Astrocyte of the spinal cord (primary cell): ENCODE measurements around the gene KLF6.

ENCODE experiments used
- DNase-seq: peaks from one replicate; pipeline ENCODE4 v3.0.0; 2011; ENCODE audit warnings: low read depth, low spot score
- H3K4me3 ChIP-seq: 2 replicates; pipeline ENCODE4 v1.5.1; 2011; ENCODE audit warnings: low read depth, mild to moderate bottlenecking, low read length, moderate library complexity
- in situ Hi-C: cut with HindIII; loops from 2 replicates; pipeline ENCODE4 v1.10.0; 2017; ENCODE audit warnings: low sequenced_read_pairs
- TF ChIP-seq, protein P1 (sequence below): IDR thresholded peaks from 2 replicates; pipeline ENCODE4 v1.5.1; 2012; ENCODE audit warnings: low read depth, mild to moderate bottlenecking, low read length, inconsistent platforms

KLF6 gene

DNA sequence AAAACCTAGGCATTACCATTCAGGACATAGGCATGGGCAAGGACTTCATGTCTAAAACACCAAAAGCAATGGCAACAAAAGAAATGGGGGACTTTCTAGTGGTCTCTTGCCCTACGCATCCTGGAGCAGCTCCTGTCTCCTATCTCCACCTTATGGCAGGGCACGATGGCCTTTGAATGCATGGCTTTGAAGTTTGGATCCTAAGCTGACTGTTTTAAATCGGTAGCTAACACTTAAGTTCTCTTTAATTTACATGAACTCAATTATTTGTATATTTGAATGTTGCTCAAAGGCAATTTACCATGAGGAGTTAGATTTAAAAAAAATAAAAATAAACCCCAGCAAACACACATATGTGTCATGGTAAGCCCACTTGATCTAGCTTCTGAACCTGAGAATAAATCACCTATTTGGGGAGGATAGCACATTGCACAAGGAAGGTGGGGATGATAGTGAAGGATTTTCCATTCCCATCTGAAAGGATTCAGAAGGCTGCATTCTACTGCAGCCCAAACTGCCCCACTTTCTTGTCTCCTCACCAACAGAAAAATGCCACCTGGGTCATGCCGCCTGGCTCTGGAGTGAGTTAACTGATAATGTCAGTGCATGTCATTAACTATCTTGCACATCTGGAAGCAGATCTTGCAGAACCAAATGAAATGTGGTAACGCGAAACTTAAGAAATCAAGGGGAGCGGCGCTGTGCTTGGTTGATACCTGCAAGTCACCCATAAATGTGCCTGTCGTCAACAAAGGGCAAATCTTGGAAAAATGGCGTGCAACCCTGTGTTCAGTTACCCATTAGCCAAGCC, 12.4 kb downstream of the KLF6 start:
- DNase-seq = peak; percentile 54
- TF ChIP-seq, protein P1, sequence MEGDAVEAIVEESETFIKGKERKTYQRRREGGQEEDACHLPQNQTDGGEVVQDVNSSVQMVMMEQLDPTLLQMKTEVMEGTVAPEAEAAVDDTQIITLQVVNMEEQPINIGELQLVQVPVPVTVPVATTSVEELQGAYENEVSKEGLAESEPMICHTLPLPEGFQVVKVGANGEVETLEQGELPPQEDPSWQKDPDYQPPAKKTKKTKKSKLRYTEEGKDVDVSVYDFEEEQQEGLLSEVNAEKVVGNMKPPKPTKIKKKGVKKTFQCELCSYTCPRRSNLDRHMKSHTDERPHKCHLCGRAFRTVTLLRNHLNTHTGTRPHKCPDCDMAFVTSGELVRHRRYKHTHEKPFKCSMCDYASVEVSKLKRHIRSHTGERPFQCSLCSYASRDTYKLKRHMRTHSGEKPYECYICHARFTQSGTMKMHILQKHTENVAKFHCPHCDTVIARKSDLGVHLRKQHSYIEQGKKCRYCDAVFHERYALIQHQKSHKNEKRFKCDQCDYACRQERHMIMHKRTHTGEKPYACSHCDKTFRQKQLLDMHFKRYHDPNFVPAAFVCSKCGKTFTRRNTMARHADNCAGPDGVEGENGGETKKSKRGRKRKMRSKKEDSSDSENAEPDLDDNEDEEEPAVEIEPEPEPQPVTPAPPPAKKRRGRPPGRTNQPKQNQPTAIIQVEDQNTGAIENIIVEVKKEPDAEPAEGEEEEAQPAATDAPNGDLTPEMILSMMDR = no peak
- in situ Hi-C loops = no loop called here
- H3K4me3 ChIP-seq = no peak overlapping the region

DNA sequence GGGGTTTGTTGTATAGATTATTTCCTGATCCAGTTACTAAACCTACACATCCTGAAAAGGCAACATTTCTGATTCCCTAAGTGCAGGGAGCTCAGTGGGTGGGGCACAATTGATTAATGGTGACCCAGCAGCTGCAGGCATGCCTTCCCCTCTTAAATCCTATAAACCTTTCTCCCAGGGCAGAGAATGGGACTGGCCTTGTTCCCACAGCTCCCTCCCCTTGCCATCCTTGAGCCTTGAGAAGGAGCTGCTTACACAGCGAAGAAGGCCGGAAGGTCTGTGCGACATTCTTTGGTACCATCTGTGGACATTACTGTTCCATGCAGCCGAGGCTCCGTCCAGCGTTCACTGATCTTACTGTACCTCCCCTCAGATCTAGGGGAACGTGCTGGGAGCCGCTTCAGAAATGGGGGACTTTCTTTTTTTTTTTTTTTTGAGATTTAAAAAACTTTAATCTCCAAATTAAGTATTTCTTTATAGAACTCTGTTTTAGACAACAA, 14.3 kb downstream of the KLF6 start:
- no peak overlapping the region for H3K4me3 ChIP-seq
- DNase-seq = no peak
- TF ChIP-seq, protein P1 = no peak
- in situ Hi-C loops = no loop called here

DNA sequence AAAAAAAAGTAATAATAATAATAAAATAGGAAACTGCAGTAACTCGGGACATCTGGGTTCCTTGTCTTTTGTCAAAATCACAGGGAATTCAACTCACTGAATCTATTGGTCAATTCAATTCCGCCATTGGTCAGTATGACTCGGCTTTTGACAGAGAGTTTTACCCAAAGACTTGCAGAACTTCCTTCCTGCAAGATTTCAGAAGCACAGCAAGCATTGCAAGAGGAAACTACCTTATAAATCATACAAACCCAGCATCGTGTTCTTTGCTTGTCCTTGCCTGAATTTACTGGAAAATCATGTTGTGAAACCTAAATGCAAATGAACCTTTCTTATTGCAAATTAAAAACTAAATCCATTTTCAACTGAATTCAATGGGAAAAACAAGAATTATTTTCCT, 15.5 kb downstream of the KLF6 start:
- no peak for DNase-seq
- no peak overlapping the region for H3K4me3 ChIP-seq
- TF ChIP-seq, protein P1 = no peak
- in situ Hi-C loops = no loop called here

DNA sequence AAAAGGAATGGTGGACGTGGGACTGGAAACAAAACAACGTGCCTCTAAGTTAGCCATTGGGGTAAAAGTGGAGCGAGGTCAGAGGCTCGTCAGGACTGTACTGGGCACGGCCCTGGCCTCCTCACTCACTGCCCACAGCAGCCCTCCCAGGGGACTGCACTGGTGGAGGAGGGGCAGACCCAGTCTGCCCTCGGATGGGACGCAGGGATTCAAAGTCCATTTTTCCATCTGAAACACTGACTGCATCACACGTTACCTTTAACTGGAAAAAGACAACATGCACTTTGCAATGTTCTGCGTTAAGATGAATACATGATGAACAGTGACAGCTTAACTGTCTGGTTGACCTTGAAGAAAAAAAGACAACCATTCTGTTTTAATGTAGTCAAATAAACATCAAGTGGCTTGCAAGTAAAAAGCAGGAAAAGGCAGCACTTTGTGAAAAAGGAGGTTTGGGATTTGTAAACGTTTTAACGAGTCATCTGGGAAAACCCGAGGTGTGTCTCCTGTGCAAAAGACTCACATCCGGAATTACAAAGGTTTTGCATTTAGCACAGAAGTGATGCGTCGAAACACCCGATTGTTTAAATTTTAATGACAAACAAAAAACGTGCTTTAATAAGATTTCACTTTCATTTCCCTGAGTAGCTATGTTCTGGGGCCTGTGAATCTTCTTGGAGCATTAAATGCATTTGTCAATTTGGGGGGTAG, 18.8 kb downstream of the KLF6 start:
- in situ Hi-C loops = no loop called here
- TF ChIP-seq, protein P1 = no peak
- no peak overlapping the region for H3K4me3 ChIP-seq
- DNase-seq = no peak

DNA sequence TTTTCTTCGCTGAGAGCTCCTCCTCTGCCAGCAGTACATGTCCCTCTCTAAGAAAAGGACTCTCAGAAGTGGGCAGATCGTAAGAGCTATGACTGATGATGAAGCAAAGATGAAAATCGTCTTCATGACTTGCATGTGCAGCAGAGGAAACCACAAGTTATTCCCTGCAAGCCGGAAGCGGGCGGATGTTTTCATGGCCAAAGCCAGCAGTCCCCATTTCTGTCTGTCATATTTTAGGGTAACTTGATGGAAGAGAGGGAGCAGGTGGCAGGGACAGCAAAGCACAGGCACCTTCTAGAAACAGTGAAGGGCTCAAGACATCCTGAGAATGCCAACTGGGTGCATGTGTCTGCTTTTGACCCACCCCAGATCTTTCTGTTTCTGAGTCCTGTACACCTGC, 19.9 kb downstream of the KLF6 start:
- no peak overlapping the region for H3K4me3 ChIP-seq
- TF ChIP-seq, protein P1 = no peak
- in situ Hi-C loops = no loop called here
- no peak for DNase-seq

DNA sequence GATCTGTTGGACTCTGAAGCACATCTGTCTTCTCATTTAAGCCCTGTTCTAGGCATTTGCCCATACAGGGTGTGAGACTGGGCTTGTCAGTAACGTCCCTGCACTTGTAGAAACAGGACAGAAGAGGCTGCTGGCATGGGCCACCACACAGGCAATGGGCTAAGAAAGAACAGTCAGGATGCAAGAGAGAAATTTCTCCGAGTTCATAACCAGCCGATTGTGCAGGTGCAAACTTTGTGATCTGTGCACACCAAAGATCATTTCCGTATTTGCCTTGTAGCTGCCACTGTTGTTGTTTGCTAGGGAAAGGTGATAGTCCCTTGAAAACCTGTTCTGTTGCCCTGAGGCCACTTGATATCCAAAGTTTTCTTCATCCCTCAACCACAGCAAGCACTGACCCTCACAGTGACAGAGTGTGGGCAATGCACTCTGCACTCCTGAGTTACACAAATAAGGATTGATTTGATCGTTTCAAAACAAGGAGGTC, 20.3 kb downstream of the KLF6 start:
- TF ChIP-seq, protein P1 = no peak
- no peak for DNase-seq
- in situ Hi-C loops = no loop called here
- H3K4me3 ChIP-seq = no peak overlapping the region
